Measurements from ENCODE around the gene AXIN2. TPM values are rescaled to one million over a fixed set of nuclear protein-coding genes. Genes with fewer than 3 reads are reported as not detected.

AXIN2 gene
- total and polyA plus RNA-seq, 2 donors from 2014 or later, result 1.2 to 14.0 TPM

DNA sequence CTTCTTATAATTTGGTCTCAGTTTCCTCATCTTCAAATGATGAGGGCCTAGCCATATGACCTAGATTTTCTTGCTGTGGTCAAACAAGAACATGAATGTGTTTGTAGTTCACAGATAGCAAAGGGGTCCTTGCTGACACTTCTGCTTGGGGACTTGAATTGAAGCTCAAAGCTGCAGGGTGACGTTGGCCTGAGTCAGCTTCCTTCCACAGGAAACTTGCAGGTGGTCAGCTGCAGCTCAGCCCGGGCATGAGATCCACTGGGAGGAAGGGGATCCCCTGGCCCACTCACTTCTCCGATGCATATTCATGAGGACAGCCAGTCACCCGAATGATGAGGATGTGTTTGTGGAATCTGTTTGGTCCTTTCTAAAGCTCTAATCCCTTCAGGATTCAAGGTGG lies 42.6 kb upstream of the AXIN2 start:
- no peak for TF ChIP-seq CTCF (IDR thresholded peaks at IDR 0.05; ENCODE audit: borderline replicate concordance, extremely low read depth, insufficient read depth)
- H3K4me1 ChIP-seq (ENCODE audit: control insufficient read depth in 2 of 3, insufficient read depth in 2 of 3, low read depth in 1 of 3, low read length in 3 of 3), result no peaks in the 10 kb centered on the region
- no peak for DNase-seq
- intact Hi-C loops (cut with DNase I), result no loop called here
- no peak overlapping the region for H3K9ac ChIP-seq (ENCODE audit: low read length in 3 of 3)
- no peaks in the 10 kb centered on the region for H3K36me3 ChIP-seq (ENCODE audit: control insufficient read depth in 2 of 3, insufficient read depth in 3 of 3, low read length in 3 of 3)
- no peaks in the 10 kb centered on the region for H3K9me3 ChIP-seq (ENCODE audit: control insufficient read depth in 2 of 3, insufficient read depth in 1 of 3, low read length in 3 of 3)
- no peak overlapping the region for H3K27ac ChIP-seq (ENCODE audit: low read depth in 2 of 2, low read length in 2 of 2)
- H3K27me3 ChIP-seq (ENCODE audit: control insufficient read depth, insufficient read depth, low read length), result no peaks in the 10 kb centered on the region
- no peak overlapping the region for H3K4me3 ChIP-seq (ENCODE audit: low read length in 3 of 3)
- FAIRE-seq, result no peak

GRCh38 chr17:65601881-65602280 lies 40.4 kb upstream of the AXIN2 start:
- DNase-seq (no peak), FAIRE-seq (no peak)
- intact Hi-C loops (cut with DNase I), result no loop called here
- Histone ChIP-seq H3K9ac (ENCODE audit: low read length in 3 of 3) (no peak overlapping the region), H3K9me3 (ENCODE audit: control insufficient read depth in 2 of 3, insufficient read depth in 1 of 3, low read length in 3 of 3) (no peaks in the 10 kb centered on the region), H3K4me1 (ENCODE audit: control insufficient read depth in 2 of 3, insufficient read depth in 2 of 3, low read depth in 1 of 3, low read length in 3 of 3) (no peaks in the 10 kb centered on the region), H3K27me3 (ENCODE audit: control insufficient read depth, insufficient read depth, low read length) (no peaks in the 10 kb centered on the region), H3K4me3 (ENCODE audit: low read length in 3 of 3) (no peak overlapping the region), H3K27ac (ENCODE audit: low read depth in 2 of 2, low read length in 2 of 2) (no peak overlapping the region), H3K36me3 (ENCODE audit: control insufficient read depth in 2 of 3, insufficient read depth in 3 of 3, low read length in 3 of 3) (no peaks in the 10 kb centered on the region)
- no peak for TF ChIP-seq CTCF (IDR thresholded peaks at IDR 0.05; ENCODE audit: borderline replicate concordance, extremely low read depth, insufficient read depth)

DNA sequence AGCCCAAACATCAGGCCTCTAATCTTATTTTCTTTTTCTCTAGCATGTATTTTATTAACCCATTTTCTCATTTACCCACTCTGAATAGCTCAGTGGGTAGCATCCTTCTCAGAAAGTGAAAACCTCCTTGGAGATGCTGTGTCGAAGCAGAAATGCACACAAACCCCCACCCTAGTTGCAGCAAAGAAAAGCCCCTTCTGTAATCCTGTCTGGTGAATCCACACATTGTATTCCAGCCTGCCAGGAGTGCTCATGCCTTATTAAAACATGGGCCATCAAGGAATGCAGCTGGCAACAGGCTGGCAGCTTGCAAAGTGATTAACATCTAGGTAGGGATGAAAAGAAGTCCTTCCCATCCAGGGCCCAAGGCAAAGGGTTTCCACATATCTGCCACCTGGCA lies 39.7 kb upstream of the AXIN2 start:
- H3K9ac ChIP-seq (ENCODE audit: low read length in 3 of 3), result no peak overlapping the region
- intact Hi-C loops (cut with DNase I), result no loop called here
- no peak for FAIRE-seq
- no peaks in the 10 kb centered on the region for H3K4me1 ChIP-seq (ENCODE audit: control insufficient read depth in 2 of 3, insufficient read depth in 2 of 3, low read depth in 1 of 3, low read length in 3 of 3)
- no peak for TF ChIP-seq CTCF (IDR thresholded peaks at IDR 0.05; ENCODE audit: borderline replicate concordance, extremely low read depth, insufficient read depth)
- no peak for DNase-seq
- H3K4me3 ChIP-seq (ENCODE audit: low read length in 3 of 3), result no peak overlapping the region
- H3K27me3 ChIP-seq (ENCODE audit: control insufficient read depth, insufficient read depth, low read length), result no peaks in the 10 kb centered on the region
- H3K27ac ChIP-seq (ENCODE audit: low read depth in 2 of 2, low read length in 2 of 2), result no peak overlapping the region
- H3K9me3 ChIP-seq (ENCODE audit: control insufficient read depth in 2 of 3, insufficient read depth in 1 of 3, low read length in 3 of 3), result no peaks in the 10 kb centered on the region
- H3K36me3 ChIP-seq (ENCODE audit: control insufficient read depth in 2 of 3, insufficient read depth in 3 of 3, low read length in 3 of 3), result no peaks in the 10 kb centered on the region

DNA sequence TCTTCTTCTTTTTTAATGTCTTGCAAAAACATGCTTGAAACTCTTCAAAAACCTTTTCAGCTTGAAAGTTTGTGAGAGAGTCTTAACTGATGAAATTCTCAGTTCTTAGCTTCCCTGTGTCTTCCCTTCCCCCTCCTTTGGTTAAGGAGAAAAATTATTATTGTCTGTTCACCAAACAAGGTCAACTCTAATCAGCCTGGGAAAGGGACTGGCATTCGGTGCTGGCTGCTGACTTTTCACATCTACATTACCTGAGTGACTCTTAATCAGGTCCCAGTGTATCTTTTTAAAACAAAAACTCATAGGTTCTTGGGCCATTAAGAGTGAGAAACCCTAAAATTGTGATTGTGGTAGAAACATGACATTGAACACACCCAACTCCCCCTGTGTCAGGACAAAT lies 39.1 kb upstream of the AXIN2 start:
- no peak overlapping the region for H3K27ac ChIP-seq (ENCODE audit: low read depth in 2 of 2, low read length in 2 of 2)
- TF ChIP-seq CTCF (IDR thresholded peaks at IDR 0.05; ENCODE audit: borderline replicate concordance, extremely low read depth, insufficient read depth), result no peak
- H3K4me1 ChIP-seq (ENCODE audit: control insufficient read depth in 2 of 3, insufficient read depth in 2 of 3, low read depth in 1 of 3, low read length in 3 of 3), result no peaks in the 10 kb centered on the region
- FAIRE-seq (no peak), DNase-seq (no peak)
- no peaks in the 10 kb centered on the region for H3K27me3 ChIP-seq (ENCODE audit: control insufficient read depth, insufficient read depth, low read length)
- H3K4me3 ChIP-seq (ENCODE audit: low read length in 3 of 3), result no peak overlapping the region
- H3K9me3 ChIP-seq (ENCODE audit: control insufficient read depth in 2 of 3, insufficient read depth in 1 of 3, low read length in 3 of 3), result no peaks in the 10 kb centered on the region
- no peaks in the 10 kb centered on the region for H3K36me3 ChIP-seq (ENCODE audit: control insufficient read depth in 2 of 3, insufficient read depth in 3 of 3, low read length in 3 of 3)
- no peak overlapping the region for H3K9ac ChIP-seq (ENCODE audit: low read length in 3 of 3)
- intact Hi-C loops (cut with DNase I), result no loop called here
